HEK293 (cell line): Measurements from ENCODE around the gene PARP8.

ENCODE experiments used
- CTCF ChIA-PET: fragments of 350-600 bp; formaldehyde crosslinking; extraction: SDS; loops from one replicate; lab custom pipeline; 2021; ENCODE audit warnings: antibody characterized with exemption; lab: Yijun Ruan, JAX
- POLR2A ChIA-PET: fragments of 300-600 bp; formaldehyde crosslinking; extraction: SDS; loops from one replicate; lab custom pipeline; 2020; ENCODE audit warnings: antibody characterized with exemption, inconsistent platforms; lab: Yijun Ruan, JAX
- H3K27ac ChIP-seq: fragments of 200-500 bp; sonication (Bioruptor generic); 2 replicates; pipeline ENCODE4 v1.5.1; 2014; ENCODE audit warnings: low read depth, low read length, control low read depth, inconsistent platforms; ENCODE audit errors: extremely low read depth
- H3K36me3 ChIP-seq, 2 experiments: fragments of 200-500 bp in 1 of 2; sonication (Bioruptor generic) in 1 of 2; 1 replicate in 1 of 2; 2 replicates in 1 of 2; pipeline ENCODE4 v1.5.1; 2014 to 2017; ENCODE audit warnings: inconsistent platforms in 2 of 2, low read length in 2 of 2; ENCODE audit not compliant: control insufficient read depth in 2 of 2, insufficient read depth in 1 of 2
- H3K4me1 ChIP-seq: fragments of 200-500 bp; sonication (Bioruptor generic); 2 replicates; pipeline ENCODE4 v1.5.1; 2014; ENCODE audit warnings: mild to moderate bottlenecking, low read length, inconsistent platforms; ENCODE audit not compliant: control insufficient read depth, insufficient read depth
- H3K4me3 ChIP-seq: 2 replicates; pipeline ENCODE4 v1.5.1; 2011; ENCODE audit warnings: low read depth, mild to moderate bottlenecking, control low read depth, low read length, moderate library complexity
- H3K9me3 ChIP-seq: fragments of 200-500 bp; sonication (Bioruptor generic); 2 replicates; pipeline ENCODE4 v1.5.1; 2014; ENCODE audit warnings: low read depth, low read length, inconsistent platforms; ENCODE audit not compliant: control insufficient read depth, insufficient read depth
- MEIS1 ChIP-seq: sonication (generic); formaldehyde crosslinking; IDR thresholded peaks from 2 replicates; pipeline ENCODE4 v1.8.1; 2022; ENCODE audit warnings: missing genetic modification reagents, mild to moderate bottlenecking, borderline replicate concordance
- OSR2 ChIP-seq: fragments of 450-650 bp; formaldehyde crosslinking; IDR thresholded peaks from 2 replicates; pipeline ENCODE4 v1.5.1; 2016; ENCODE audit warnings: missing biosample characterization, missing genetic modification characterization
- WT1 ChIP-seq: fragments of 450-650 bp; formaldehyde crosslinking; IDR thresholded peaks from 2 replicates; pipeline ENCODE4 v1.5.1; 2016; ENCODE audit warnings: missing biosample characterization, missing genetic modification characterization
- YY2 ChIP-seq: fragments of 450-650 bp; formaldehyde crosslinking; IDR thresholded peaks from 2 replicates; pipeline ENCODE4 v1.5.1; 2016; ENCODE audit warnings: missing biosample characterization, missing genetic modification characterization
- ZBTB1 ChIP-seq: fragments of 450-650 bp; formaldehyde crosslinking; IDR thresholded peaks from 2 replicates; pipeline ENCODE4 v1.5.1; 2016; ENCODE audit warnings: missing biosample characterization, missing genetic modification characterization
- ZBTB17 ChIP-seq: fragments of 450-650 bp; formaldehyde crosslinking; IDR thresholded peaks from 2 replicates; pipeline ENCODE4 v1.5.1; 2016; ENCODE audit warnings: missing biosample characterization, missing genetic modification characterization
- ZBTB48 ChIP-seq: fragments of 450-650 bp; formaldehyde crosslinking; IDR thresholded peaks from 2 replicates; pipeline ENCODE4 v1.5.1; 2016; ENCODE audit warnings: missing biosample characterization, missing genetic modification characterization
- ZNF140 ChIP-seq: fragments of 450-650 bp; formaldehyde crosslinking; IDR thresholded peaks from 2 replicates; pipeline ENCODE4 v1.5.1; 2016; ENCODE audit warnings: missing biosample characterization, missing genetic modification characterization
- ZNF184 ChIP-seq: fragments of 450-650 bp; IDR thresholded peaks from 2 replicates; pipeline ENCODE4 v1.5.1; 2018; ENCODE audit warnings: missing biosample characterization, mild to moderate bottlenecking, missing genetic modification characterization
- ZNF221 ChIP-seq: fragments of 450-650 bp; formaldehyde crosslinking; IDR thresholded peaks from 2 replicates; pipeline ENCODE4 v1.5.1; 2017; ENCODE audit warnings: missing biosample characterization, missing genetic modification characterization, borderline replicate concordance
- ZNF24 ChIP-seq: fragments of 450-650 bp; formaldehyde crosslinking; IDR thresholded peaks from 2 replicates; pipeline ENCODE4 v1.5.1; 2016; ENCODE audit warnings: missing biosample characterization, missing genetic modification characterization
- ZNF274 ChIP-seq, 2 experiments: fragments of 200-500 bp in 1 of 2; fragments of 450-650 bp in 1 of 2; sonication (Bioruptor generic) in 1 of 2; formaldehyde crosslinking in 1 of 2; IDR thresholded peaks; 2 replicates each; pipeline versions ENCODE4 v1.5.1 to v1.6.1; 2014 to 2016; ENCODE audit warnings: borderline replicate concordance in 1 of 2, inconsistent platforms in 1 of 2, low read length in 1 of 2, missing biosample characterization in 1 of 2, missing genetic modification characterization in 1 of 2
- ZNF341 ChIP-seq: fragments of 450-650 bp; formaldehyde crosslinking; IDR thresholded peaks from 2 replicates; pipeline ENCODE4; 2016; ENCODE audit warnings: low read depth, missing biosample characterization, missing genetic modification characterization
- ZNF510 ChIP-seq: fragments of 450-650 bp; formaldehyde crosslinking; IDR thresholded peaks from 2 replicates; pipeline ENCODE4 v1.5.1; 2018; ENCODE audit warnings: mild to moderate bottlenecking, missing genetic modification characterization, missing biosample characterization; ENCODE audit not compliant: insufficient replicate concordance
- ZNF624 ChIP-seq: fragments of 450-650 bp; formaldehyde crosslinking; IDR thresholded peaks from 2 replicates; pipeline ENCODE4 v1.5.1; 2017; ENCODE audit warnings: missing biosample characterization, missing genetic modification characterization
- ZNF658 ChIP-seq: fragments of 450-650 bp; formaldehyde crosslinking; IDR thresholded peaks from 2 replicates; pipeline ENCODE4; 2016; ENCODE audit warnings: missing biosample characterization, missing genetic modification characterization
- ZSCAN30 ChIP-seq: fragments of 450-650 bp; IDR thresholded peaks from 2 replicates; pipeline ENCODE4 v1.5.1; 2018; ENCODE audit warnings: missing biosample characterization, mild to moderate bottlenecking, missing genetic modification characterization, moderate library complexity
- TF ChIP-seq, protein P1 (sequence below): fragments of 450-650 bp; formaldehyde crosslinking; IDR thresholded peaks from 2 replicates; pipeline ENCODE4 v1.5.1; 2017; ENCODE audit warnings: missing biosample characterization, missing genetic modification characterization
- TF ChIP-seq, protein P2 (sequence below): fragments of 450-650 bp; formaldehyde crosslinking; IDR thresholded peaks from 2 replicates; pipeline ENCODE4 v1.5.1; 2016; ENCODE audit warnings: missing biosample characterization, missing genetic modification characterization
- TF ChIP-seq, protein P3 (sequence below): fragments of 450-650 bp; formaldehyde crosslinking; IDR thresholded peaks from 2 replicates; pipeline ENCODE4 v1.5.1; 2016; ENCODE audit warnings: missing biosample characterization, missing genetic modification characterization, low read depth
- TF ChIP-seq, protein P4 (sequence below): fragments of 450-650 bp; formaldehyde crosslinking; IDR thresholded peaks from 2 replicates; pipeline ENCODE4 v1.5.1; 2017; ENCODE audit warnings: missing biosample characterization, missing genetic modification characterization
- TF ChIP-seq, protein P5 (sequence below): fragments of 450-650 bp; IDR thresholded peaks from 2 replicates; pipeline ENCODE4 v1.5.1; 2018; ENCODE audit warnings: missing biosample characterization, missing genetic modification characterization
- TF ChIP-seq, protein P6 (sequence below): fragments of 450-650 bp; formaldehyde crosslinking; IDR thresholded peaks from 2 replicates; pipeline ENCODE4 v1.5.1; 2016; ENCODE audit warnings: missing biosample characterization, missing genetic modification characterization

The PARP8 gene

DNA sequence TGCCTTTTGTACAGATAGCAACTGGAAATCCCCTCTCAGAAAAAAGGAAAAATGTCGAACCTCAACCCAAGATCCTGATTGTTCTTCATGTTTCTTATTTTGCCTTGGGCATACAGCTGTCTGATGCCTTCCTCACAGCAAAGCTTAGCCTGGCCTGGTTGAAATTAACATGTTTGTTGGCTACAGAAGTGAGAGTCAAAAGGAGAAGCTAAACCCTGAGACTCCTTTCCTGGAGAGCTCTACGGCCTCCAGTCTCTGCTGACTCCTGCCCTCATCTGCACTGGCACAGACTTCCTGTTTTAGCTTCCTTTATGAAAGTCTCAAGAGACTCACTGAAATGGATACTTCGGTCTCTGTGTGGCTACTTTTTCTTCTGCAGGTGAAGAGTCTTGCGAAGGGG, 186.7 kb downstream of the PARP8 start:
- ChIA-PET CTCF (interaction anchor here (1.2 kb wide), 1 partner anchor 16 kb away, joined by 3 read pairs; no protein-coding TSS in a partner anchor), POLR2A (no interaction called here)
- Histone ChIP-seq H3K36me3 (no peaks in the 10 kb centered on the region), H3K4me3 (no peak overlapping the region), H3K4me1 (no peaks in the 10 kb centered on the region), H3K9me3 (no peaks in the 10 kb centered on the region), H3K27ac (no peak overlapping the region)
- TF ChIP-seq WT1 (tag by site-specific recombination) = no peak
- TF ChIP-seq ZNF658 (tag by site-specific recombination) = no peak
- no peak for TF ChIP-seq YY2 (tag by site-specific recombination)
- no peak for TF ChIP-seq ZBTB1 (tag by site-specific recombination)
- TF ChIP-seq, protein P1, sequence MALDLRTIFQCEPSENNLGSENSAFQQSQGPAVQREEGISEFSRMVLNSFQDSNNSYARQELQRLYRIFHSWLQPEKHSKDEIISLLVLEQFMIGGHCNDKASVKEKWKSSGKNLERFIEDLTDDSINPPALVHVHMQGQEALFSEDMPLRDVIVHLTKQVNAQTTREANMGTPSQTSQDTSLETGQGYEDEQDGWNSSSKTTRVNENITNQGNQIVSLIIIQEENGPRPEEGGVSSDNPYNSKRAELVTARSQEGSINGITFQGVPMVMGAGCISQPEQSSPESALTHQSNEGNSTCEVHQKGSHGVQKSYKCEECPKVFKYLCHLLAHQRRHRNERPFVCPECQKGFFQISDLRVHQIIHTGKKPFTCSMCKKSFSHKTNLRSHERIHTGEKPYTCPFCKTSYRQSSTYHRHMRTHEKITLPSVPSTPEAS (tag by site-specific recombination) = no peak
- no peak for TF ChIP-seq ZNF140
- no peak for TF ChIP-seq ZNF624 (tag by site-specific recombination)
- TF ChIP-seq ZNF24 = no peak
- no peak for TF ChIP-seq ZSCAN30 (tag by site-specific recombination)
- TF ChIP-seq, protein P2, sequence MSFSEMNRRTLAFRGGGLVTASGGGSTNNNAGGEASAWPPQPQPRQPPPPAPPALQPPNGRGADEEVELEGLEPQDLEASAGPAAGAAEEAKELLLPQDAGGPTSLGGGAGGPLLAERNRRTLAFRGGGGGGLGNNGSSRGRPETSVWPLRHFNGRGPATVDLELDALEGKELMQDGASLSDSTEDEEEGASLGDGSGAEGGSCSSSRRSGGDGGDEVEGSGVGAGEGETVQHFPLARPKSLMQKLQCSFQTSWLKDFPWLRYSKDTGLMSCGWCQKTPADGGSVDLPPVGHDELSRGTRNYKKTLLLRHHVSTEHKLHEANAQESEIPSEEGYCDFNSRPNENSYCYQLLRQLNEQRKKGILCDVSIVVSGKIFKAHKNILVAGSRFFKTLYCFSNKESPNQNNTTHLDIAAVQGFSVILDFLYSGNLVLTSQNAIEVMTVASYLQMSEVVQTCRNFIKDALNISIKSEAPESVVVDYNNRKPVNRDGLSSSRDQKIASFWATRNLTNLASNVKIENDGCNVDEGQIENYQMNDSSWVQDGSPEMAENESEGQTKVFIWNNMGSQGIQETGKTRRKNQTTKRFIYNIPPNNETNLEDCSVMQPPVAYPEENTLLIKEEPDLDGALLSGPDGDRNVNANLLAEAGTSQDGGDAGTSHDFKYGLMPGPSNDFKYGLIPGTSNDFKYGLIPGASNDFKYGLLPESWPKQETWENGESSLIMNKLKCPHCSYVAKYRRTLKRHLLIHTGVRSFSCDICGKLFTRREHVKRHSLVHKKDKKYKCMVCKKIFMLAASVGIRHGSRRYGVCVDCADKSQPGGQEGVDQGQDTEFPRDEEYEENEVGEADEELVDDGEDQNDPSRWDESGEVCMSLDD (tag by site-specific recombination) = no peak
- no peak for TF ChIP-seq MEIS1 (CRISPR knock-in tag)
- TF ChIP-seq ZBTB48 (tag by site-specific recombination) = no peak
- TF ChIP-seq, protein P3, sequence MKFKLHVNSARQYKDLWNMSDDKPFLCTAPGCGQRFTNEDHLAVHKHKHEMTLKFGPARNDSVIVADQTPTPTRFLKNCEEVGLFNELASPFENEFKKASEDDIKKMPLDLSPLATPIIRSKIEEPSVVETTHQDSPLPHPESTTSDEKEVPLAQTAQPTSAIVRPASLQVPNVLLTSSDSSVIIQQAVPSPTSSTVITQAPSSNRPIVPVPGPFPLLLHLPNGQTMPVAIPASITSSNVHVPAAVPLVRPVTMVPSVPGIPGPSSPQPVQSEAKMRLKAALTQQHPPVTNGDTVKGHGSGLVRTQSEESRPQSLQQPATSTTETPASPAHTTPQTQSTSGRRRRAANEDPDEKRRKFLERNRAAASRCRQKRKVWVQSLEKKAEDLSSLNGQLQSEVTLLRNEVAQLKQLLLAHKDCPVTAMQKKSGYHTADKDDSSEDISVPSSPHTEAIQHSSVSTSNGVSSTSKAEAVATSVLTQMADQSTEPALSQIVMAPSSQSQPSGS (tag by site-specific recombination) = no peak
- no peak for TF ChIP-seq ZBTB17 (tag by site-specific recombination)
- no peak for TF ChIP-seq ZNF184 (tag by site-specific recombination)
- TF ChIP-seq ZNF510 (tag by site-specific recombination) = no peak

DNA sequence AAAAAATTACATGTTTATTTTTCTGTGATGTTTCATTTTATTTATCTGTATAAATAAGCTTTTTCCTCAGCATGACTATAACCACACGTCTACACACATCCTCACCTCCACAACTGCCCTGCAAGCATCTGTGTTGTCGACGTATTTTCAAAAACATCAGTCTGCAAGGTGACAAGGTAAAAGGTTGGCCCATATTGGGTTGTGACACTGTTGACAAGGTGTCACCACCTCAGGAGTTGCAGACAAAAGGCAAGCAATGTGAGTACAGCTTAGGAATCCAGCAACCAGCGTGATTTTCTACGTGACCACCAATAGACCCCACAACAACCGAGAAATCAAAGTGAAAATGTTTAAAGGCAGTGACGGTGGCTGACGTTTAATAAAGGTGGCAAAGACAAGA, 187.6 kb downstream of the PARP8 start:
- Histone ChIP-seq H3K4me1 (no peaks in the 10 kb centered on the region), H3K4me3 (no peak overlapping the region), H3K36me3 (no peaks in the 10 kb centered on the region), H3K27ac (no peak overlapping the region), H3K9me3 (no peaks in the 10 kb centered on the region)
- POLR2A ChIA-PET = no interaction called here
- CTCF ChIA-PET = interaction anchor here (1.2 kb wide), 1 partner anchor 17 kb away, joined by 3 read pairs; no protein-coding TSS in a partner anchor
- TF ChIP-seq, protein P4, sequence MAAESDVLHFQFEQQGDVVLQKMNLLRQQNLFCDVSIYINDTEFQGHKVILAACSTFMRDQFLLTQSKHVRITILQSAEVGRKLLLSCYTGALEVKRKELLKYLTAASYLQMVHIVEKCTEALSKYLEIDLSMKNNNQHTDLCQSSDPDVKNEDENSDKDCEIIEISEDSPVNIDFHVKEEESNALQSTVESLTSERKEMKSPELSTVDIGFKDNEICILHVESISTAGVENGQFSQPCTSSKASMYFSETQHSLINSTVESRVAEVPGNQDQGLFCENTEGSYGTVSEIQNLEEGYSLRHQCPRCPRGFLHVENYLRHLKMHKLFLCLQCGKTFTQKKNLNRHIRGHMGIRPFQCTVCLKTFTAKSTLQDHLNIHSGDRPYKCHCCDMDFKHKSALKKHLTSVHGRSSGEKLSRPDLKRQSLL (tag by site-specific recombination) = no peak
- TF ChIP-seq ZNF341 (tag by site-specific recombination) = no peak
- TF ChIP-seq ZNF274 (IDR thresholded peaks at IDR 0.05; ENCODE audit: low read length) = no peak
- TF ChIP-seq ZNF274 (tag by site-specific recombination; IDR thresholded peaks at IDR 0.05; ENCODE audit: borderline replicate concordance) = no peak
- TF ChIP-seq, protein P5, sequence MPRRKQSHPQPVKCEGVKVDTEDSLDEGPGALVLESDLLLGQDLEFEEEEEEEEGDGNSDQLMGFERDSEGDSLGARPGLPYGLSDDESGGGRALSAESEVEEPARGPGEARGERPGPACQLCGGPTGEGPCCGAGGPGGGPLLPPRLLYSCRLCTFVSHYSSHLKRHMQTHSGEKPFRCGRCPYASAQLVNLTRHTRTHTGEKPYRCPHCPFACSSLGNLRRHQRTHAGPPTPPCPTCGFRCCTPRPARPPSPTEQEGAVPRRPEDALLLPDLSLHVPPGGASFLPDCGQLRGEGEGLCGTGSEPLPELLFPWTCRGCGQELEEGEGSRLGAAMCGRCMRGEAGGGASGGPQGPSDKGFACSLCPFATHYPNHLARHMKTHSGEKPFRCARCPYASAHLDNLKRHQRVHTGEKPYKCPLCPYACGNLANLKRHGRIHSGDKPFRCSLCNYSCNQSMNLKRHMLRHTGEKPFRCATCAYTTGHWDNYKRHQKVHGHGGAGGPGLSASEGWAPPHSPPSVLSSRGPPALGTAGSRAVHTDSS (tag by site-specific recombination) = no peak
- no peak for TF ChIP-seq ZNF221 (tag by site-specific recombination)
- TF ChIP-seq, protein P1 (tag by site-specific recombination) = no peak
- TF ChIP-seq, protein P6, sequence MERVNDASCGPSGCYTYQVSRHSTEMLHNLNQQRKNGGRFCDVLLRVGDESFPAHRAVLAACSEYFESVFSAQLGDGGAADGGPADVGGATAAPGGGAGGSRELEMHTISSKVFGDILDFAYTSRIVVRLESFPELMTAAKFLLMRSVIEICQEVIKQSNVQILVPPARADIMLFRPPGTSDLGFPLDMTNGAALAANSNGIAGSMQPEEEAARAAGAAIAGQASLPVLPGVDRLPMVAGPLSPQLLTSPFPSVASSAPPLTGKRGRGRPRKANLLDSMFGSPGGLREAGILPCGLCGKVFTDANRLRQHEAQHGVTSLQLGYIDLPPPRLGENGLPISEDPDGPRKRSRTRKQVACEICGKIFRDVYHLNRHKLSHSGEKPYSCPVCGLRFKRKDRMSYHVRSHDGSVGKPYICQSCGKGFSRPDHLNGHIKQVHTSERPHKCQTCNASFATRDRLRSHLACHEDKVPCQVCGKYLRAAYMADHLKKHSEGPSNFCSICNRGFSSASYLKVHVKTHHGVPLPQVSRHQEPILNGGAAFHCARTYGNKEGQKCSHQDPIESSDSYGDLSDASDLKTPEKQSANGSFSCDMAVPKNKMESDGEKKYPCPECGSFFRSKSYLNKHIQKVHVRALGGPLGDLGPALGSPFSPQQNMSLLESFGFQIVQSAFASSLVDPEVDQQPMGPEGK = no peak
- no peak for TF ChIP-seq OSR2 (tag by site-specific recombination)
